Neural cell (in vitro differentiated cells): Measurements from ENCODE around the gene MTMR3. TPM values are rescaled to one million over a fixed set of nuclear protein-coding genes. Genes with fewer than 3 reads are reported as not detected.

Experiments
- H2AFZ ChIP-seq: fragments of 200-600, 300-800 bp; sonication (generic), shearing (Covaris generic); 2 replicates; pipeline ENCODE4 v1.6.0; 2014; ENCODE audit warnings: low read depth, mild to moderate bottlenecking, antibody characterized with exemption, low read length, moderate library complexity
- H3F3A ChIP-seq: fragments of 200-600 bp; shearing (Covaris generic); 2 replicates; pipeline ENCODE4 v1.6.1; 2016; ENCODE audit warnings: mild to moderate bottlenecking, moderate library complexity, mixed read lengths, antibody characterized with exemption, low read length; ENCODE audit not compliant: insufficient read depth, poor library complexity, severe bottlenecking
- H3K27ac ChIP-seq: fragments of 200-600, 300-800 bp; sonication (generic), shearing (Covaris generic); 2 replicates; pipeline ENCODE4 v1.5.1; 2014; ENCODE audit warnings: mild to moderate bottlenecking, low read length, moderate library complexity
- H3K27me3 ChIP-seq: fragments of 300-800, 200-600 bp; sonication (generic), shearing (Covaris generic); 2 replicates; pipeline ENCODE4 v1.6.0; 2014; ENCODE audit warnings: mild to moderate bottlenecking, low read depth, low read length, moderate library complexity; ENCODE audit not compliant: insufficient read depth
- H3K36me3 ChIP-seq: fragments of 300-800, 200-600 bp; sonication (generic), shearing (Covaris generic); 2 replicates; pipeline ENCODE4 v1.5.1; 2014; ENCODE audit warnings: mild to moderate bottlenecking, antibody characterized with exemption, low read length, moderate library complexity; ENCODE audit not compliant: insufficient read depth
- H3K4me2 ChIP-seq: fragments of 300-800, 200-600 bp; sonication (generic), shearing (Covaris generic); 2 replicates; pipeline ENCODE4 v1.6.0; 2014; ENCODE audit warnings: mild to moderate bottlenecking, low read length
- H3K4me3 ChIP-seq: fragments of 300-800, 200-600 bp; sonication (generic), shearing (Covaris generic); 2 replicates; pipeline ENCODE4 v1.5.1; 2014; ENCODE audit warnings: mild to moderate bottlenecking, low read length, moderate library complexity
- H3K79me2 ChIP-seq: fragments of 200-600 bp; shearing (Covaris generic); replicated peaks from 2 replicates; pipeline ENCODE4 v1.6.0; 2014; ENCODE audit warnings: mild to moderate bottlenecking, low read length, moderate library complexity; ENCODE audit not compliant: insufficient read depth
- H3K9ac ChIP-seq: fragments of 300-800, 200-600 bp; sonication (generic), shearing (Covaris generic); 2 replicates; pipeline ENCODE4 v1.6.1; 2016; ENCODE audit warnings: mild to moderate bottlenecking, low read length, mixed read lengths
- H3K9me2 ChIP-seq: fragments of 200-600 bp; shearing (Covaris generic); 2 replicates; pipeline ENCODE4 v1.6.1; 2016; ENCODE audit warnings: mild to moderate bottlenecking, low read length, mixed read lengths; ENCODE audit not compliant: insufficient read depth
- H3K9me3 ChIP-seq: fragments of 200-600, 300-800 bp; sonication (generic), shearing (Covaris generic); 2 replicates; pipeline ENCODE4 v1.6.1; 2016; ENCODE audit warnings: mild to moderate bottlenecking, mixed run types, low read length, moderate library complexity, mixed read lengths
- H4K20me1 ChIP-seq: fragments of 200-600 bp; shearing (Covaris generic); 2 replicates; pipeline ENCODE4 v1.6.1; 2016; ENCODE audit warnings: mild to moderate bottlenecking, mixed run types; ENCODE audit not compliant: insufficient read depth
- EP300 ChIP-seq: fragments of 450-650 bp; conservative IDR thresholded peaks from 2 replicates; pipeline ENCODE4 v1.6.1; 2014; ENCODE audit warnings: antibody characterized with exemption, mild to moderate bottlenecking, moderate library complexity; ENCODE audit not compliant: poor library complexity, severe bottlenecking
- EZH2 ChIP-seq: fragments of 200-600, 300-800 bp; shearing (Covaris generic), sonication (generic); IDR thresholded peaks from 2 replicates; pipeline ENCODE4 v1.6.1; 2014; ENCODE audit warnings: antibody characterized with exemption, low read length, borderline replicate concordance, mild to moderate bottlenecking; ENCODE audit not compliant: insufficient read depth, poor library complexity, severe bottlenecking
- MXI1 ChIP-seq: fragments of 450-650 bp; conservative IDR thresholded peaks from 2 replicates; pipeline ENCODE4 v1.6.1; 2014; ENCODE audit warnings: antibody characterized with exemption, mild to moderate bottlenecking; ENCODE audit not compliant: poor library complexity, severe bottlenecking
- POLR2AphosphoS5 ChIP-seq: IDR thresholded peaks from 2 replicates; pipeline ENCODE4 v1.6.1; 2012
- RAD21 ChIP-seq: fragments of 450-650 bp; conservative IDR thresholded peaks from 2 replicates; pipeline ENCODE4 v1.6.1; 2014; ENCODE audit warnings: antibody characterized with exemption, mild to moderate bottlenecking, moderate library complexity
- SMC3 ChIP-seq: fragments of 450-650 bp; conservative IDR thresholded peaks from 2 replicates; pipeline ENCODE4 v1.6.1; 2014; ENCODE audit warnings: antibody characterized with exemption, mild to moderate bottlenecking, moderate library complexity; ENCODE audit not compliant: poor library complexity
- TAF1 ChIP-seq: IDR thresholded peaks from 2 replicates; pipeline ENCODE4 v1.6.1; 2012; ENCODE audit warnings: low read depth
- polyA plus RNA-seq: library from polyadenylated mRNA; depleted of rRNA; stranded (reverse); fragments of >200 nt; gene quantifications from 2 replicates; pipeline ENCODE4 v1.2.3, GENCODE V29; 2014
- TF ChIP-seq, protein P1 (sequence below): IDR thresholded peaks from 2 replicates; pipeline ENCODE4 v1.6.1; 2012; ENCODE audit warnings: borderline replicate concordance
- TF ChIP-seq, protein P2 (sequence below): fragments of 450-650 bp; IDR thresholded peaks from 2 replicates; pipeline ENCODE4 v1.5.1; 2014; ENCODE audit warnings: antibody characterized with exemption, mild to moderate bottlenecking, moderate library complexity; ENCODE audit not compliant: poor library complexity, severe bottlenecking

Gene MTMR3
- polyA plus RNA-seq, 1 donor from 2014 or later: 46.7 TPM

DNA sequence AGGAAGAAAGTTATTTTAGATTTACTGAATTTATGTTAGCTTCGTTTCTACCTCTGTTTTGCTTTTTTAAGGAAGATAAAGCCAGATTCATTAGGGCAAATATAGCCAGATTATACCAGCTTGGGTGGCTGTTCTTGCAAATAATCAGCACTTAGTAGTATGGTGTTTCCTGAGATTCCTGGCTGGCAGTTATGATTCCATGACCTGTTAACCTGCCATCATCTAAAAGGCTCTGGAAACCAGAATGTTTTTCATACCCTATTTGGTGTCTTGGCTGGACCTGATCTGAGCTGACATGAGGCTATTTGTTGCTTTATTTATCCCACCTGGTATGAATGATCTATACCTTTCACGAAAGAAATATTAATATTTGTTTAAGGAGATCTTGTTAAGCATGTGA lies 114.5 kb downstream of the MTMR3 start:
- no peaks in the 10 kb centered on the region for H3K9me3 ChIP-seq
- H4K20me1 ChIP-seq: no peaks in the 10 kb centered on the region
- H3K79me2 ChIP-seq: no peaks in the 10 kb centered on the region
- H2AFZ ChIP-seq: no peak overlapping the region
- no peak overlapping the region for H3K9ac ChIP-seq
- no peaks in the 10 kb centered on the region for H3K36me3 ChIP-seq
- peak overlapping the region; percentile 5 for H3K27ac ChIP-seq
- no peaks in the 10 kb centered on the region for H3K27me3 ChIP-seq
- H3K9me2 ChIP-seq: no peaks in the 10 kb centered on the region
- H3K4me3 ChIP-seq: no peak overlapping the region
- H3K4me2 ChIP-seq: no peak overlapping the region
- TF ChIP-seq TAF1 (no peak), POLR2AphosphoS5 (no peak), EZH2 (no peak), RAD21 (no peak), SMC3 (no peak), MXI1 (no peak), EP300 (no peak)
- TF ChIP-seq, protein P1, sequence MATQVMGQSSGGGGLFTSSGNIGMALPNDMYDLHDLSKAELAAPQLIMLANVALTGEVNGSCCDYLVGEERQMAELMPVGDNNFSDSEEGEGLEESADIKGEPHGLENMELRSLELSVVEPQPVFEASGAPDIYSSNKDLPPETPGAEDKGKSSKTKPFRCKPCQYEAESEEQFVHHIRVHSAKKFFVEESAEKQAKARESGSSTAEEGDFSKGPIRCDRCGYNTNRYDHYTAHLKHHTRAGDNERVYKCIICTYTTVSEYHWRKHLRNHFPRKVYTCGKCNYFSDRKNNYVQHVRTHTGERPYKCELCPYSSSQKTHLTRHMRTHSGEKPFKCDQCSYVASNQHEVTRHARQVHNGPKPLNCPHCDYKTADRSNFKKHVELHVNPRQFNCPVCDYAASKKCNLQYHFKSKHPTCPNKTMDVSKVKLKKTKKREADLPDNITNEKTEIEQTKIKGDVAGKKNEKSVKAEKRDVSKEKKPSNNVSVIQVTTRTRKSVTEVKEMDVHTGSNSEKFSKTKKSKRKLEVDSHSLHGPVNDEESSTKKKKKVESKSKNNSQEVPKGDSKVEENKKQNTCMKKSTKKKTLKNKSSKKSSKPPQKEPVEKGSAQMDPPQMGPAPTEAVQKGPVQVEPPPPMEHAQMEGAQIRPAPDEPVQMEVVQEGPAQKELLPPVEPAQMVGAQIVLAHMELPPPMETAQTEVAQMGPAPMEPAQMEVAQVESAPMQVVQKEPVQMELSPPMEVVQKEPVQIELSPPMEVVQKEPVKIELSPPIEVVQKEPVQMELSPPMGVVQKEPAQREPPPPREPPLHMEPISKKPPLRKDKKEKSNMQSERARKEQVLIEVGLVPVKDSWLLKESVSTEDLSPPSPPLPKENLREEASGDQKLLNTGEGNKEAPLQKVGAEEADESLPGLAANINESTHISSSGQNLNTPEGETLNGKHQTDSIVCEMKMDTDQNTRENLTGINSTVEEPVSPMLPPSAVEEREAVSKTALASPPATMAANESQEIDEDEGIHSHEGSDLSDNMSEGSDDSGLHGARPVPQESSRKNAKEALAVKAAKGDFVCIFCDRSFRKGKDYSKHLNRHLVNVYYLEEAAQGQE: no peak
- TF ChIP-seq, protein P2, sequence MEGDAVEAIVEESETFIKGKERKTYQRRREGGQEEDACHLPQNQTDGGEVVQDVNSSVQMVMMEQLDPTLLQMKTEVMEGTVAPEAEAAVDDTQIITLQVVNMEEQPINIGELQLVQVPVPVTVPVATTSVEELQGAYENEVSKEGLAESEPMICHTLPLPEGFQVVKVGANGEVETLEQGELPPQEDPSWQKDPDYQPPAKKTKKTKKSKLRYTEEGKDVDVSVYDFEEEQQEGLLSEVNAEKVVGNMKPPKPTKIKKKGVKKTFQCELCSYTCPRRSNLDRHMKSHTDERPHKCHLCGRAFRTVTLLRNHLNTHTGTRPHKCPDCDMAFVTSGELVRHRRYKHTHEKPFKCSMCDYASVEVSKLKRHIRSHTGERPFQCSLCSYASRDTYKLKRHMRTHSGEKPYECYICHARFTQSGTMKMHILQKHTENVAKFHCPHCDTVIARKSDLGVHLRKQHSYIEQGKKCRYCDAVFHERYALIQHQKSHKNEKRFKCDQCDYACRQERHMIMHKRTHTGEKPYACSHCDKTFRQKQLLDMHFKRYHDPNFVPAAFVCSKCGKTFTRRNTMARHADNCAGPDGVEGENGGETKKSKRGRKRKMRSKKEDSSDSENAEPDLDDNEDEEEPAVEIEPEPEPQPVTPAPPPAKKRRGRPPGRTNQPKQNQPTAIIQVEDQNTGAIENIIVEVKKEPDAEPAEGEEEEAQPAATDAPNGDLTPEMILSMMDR: no peak
- no peaks in the 10 kb centered on the region for H3F3A ChIP-seq

DNA sequence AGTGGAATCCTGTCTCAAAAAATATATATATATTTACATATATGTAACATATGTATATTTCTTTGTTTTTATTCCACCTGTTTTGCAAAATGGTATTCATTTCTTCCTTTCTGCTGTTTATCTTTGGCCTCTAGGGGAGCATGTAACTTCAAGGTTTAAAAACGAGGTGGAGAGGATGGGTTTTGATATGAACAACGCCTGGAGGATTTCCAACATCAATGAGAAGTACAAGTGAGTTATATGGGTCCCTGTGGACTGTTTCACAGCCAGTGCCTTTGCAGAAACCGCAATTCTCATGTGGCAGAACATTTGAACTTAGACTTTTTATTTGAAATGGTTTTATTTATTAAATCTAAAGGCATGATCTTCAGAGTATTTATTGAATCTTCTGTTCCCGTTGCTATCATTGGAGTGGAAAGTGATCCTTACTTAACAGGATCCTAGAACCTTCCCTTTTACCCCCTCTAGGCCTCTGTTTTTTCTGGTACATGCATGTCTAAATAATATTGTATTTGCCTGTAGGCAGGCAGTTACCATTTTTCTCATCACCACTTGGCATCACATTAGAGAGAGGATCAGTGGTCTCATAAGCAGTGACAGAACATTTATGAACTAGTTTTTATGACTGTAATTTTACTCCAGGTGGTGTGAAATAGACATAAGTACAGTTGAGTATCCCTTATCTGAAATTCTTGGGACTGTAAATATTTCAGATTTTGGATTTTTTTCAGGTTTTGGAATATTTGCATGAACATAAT lies 115.8 kb downstream of the MTMR3 start:
- no peak overlapping the region for H3K4me2 ChIP-seq
- H3K27me3 ChIP-seq: no peaks in the 10 kb centered on the region
- no peak for TF ChIP-seq SMC3
- TF ChIP-seq EP300: no peak
- no peak for TF ChIP-seq MXI1
- no peak for TF ChIP-seq RAD21
- TF ChIP-seq EZH2: no peak
- TF ChIP-seq, protein P2: no peak
- TF ChIP-seq, protein P1: no peak
- TF ChIP-seq TAF1: no peak
- TF ChIP-seq POLR2AphosphoS5: no peak
- no peaks in the 10 kb centered on the region for H3K36me3 ChIP-seq
- no peak overlapping the region for H3K27ac ChIP-seq
- no peak overlapping the region for H3K4me3 ChIP-seq
- no peaks in the 10 kb centered on the region for H3K9me3 ChIP-seq
- H3F3A ChIP-seq: no peaks in the 10 kb centered on the region
- no peaks in the 10 kb centered on the region for H3K79me2 ChIP-seq
- H4K20me1 ChIP-seq: no peaks in the 10 kb centered on the region
- H3K9ac ChIP-seq: no peak overlapping the region
- no peak overlapping the region for H2AFZ ChIP-seq
- no peaks in the 10 kb centered on the region for H3K9me2 ChIP-seq
